Right kidney (tissue), 1 donor: ENCODE data around the gene PAH.
"Not testable (repeated sequence)": the region's sequence is repeated elsewhere in the genome, so short reads cannot be mapped to it uniquely, and the experiment has no call there.

Experiments
- DNase-seq: peaks from one replicate; pipeline ENCODE4 v3.0.0-alpha.2; 2016

The PAH gene

DNA sequence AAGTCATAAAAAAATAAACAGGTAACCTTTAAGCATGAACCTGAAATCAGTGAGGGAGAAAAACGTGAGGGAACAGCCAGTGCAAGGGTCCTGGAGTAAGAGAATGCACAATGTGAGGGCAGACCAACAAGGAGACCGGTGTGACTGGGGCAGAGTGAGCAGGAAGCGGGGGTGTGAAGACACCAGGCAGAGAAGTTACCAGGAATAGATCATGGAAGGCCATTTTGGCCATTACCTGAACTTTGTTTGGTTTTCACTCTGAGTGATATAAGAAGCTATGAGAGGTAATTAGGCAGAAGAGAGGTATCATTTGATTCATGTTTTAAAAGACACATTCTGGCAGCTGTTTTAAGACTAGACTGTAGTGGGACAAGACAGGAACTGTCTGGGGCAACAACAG lies 15.0 kb downstream of the PAH start:
- no peak for DNase-seq

DNA sequence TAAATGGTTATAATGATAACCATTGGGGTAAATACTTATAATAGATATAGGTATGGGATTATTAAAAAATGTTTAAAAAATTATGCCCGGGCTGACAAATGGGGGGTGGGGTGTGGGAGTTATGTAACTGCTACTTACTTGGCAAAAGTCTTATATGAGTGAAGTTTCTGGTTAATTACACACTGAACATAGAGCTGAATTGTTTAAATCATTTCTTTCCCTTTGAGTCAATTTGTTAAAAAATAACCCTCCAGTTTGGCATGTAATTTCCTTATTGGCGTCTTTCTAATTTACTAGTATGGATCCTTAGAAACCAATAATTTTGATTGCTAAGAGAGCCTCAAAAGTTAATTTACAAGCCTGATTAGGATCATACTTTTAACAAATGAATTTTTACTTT lies 16.7 kb downstream of the PAH start:
- DNase-seq = no peak

DNA sequence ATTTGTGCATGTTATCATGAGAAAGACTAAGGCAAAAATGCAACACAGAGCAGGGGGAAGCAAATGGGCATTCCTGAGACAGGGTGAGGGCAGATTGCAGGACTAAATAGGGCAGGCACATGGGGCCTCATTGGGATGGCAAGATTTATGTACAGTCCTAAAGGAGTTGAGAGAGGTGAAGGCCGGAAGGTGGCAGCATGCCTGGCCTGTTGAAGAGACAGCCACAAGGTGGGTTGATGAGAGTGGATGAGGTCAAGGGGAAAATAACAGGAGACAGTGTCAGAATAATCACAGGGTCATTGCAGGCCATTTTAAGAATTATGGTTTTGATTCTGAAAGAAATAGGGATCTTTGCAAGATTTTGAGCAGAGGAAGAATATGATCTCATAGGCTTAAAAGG lies 21.0 kb downstream of the PAH start:
- no peak for DNase-seq

DNA sequence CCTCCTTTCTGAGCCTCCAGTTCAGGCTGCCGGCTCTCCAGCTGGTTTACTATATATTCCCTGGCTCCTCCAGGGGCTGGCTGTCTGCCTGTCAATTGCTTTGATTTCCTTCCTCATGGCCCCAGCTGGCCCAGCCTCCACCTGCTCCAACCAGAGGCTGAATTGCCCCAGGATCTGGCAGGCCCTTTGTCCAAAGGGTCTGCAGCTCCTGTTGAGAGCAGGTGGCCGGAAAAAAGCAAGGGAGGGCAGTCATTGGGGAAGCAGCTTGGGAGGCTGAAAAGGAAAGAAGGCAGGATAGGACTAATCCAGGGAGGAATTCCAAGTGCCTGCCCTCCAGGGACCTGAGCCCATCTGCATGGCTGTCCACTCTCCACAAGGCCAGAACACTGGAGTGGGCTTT lies 25.3 kb downstream of the PAH start:
- DNase-seq = no peak

DNA sequence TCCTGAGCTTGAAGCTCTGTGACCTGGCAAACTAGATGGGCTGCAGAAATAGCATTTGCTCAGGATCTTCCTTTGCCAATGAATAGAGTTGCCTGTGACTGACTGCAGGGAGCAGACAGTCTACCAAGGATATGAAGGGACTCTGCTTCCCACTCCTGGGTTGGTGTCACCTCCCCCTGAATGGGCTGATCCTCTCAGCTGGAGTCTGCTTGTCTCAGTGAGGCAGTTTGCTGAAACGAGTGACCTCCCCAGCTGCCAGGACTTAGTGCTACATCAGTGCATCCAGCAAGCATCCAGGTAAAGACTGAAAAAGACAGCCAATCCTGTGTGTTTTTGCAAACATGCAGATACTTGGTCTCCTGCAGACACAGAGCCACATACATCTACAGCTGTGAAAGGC lies 28.5 kb downstream of the PAH start:
- DNase-seq = no peak

DNA sequence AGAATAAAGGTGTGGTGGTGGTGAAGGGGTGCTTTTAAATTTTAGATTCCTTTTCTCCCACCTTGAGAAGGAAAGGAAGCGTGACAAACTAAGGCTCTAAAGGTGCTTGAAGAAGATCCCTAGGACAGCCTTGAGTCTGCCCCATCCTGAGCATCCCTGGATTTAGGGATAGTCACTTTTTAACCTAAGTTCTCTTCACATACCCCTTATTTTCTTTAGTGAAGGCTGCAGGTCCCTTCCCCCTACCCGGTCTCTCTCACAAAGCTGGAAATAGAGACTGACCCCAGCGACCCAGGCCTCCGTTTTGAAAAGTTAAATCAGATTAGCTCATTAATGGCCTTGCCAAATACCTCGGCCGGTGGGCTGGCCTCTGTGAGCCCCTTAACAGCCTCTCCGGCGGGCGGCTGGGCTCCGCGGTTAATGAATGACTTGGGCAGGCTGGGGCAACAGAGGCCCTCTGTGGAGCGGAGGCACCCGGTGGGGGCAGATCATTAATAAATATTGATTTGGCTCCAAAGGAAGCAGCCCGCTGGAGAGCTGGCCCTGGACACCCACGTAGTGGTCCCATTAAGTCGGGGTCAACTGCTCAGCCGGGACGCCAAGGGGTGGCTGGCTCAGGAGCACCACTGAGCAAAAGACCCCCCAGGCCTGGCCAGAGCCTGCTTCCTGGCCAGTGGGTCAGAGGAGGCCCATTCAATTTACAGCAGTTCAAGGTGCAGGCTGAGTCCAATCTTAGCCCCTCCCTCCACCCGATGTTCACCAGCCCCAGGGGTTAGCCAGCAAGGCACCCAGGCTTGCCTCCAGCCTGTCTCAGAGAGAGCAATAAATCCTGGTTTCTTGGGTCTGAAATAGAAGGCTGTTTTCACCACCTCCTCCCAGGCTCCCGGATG lies 31.8 kb downstream of the PAH start:
- peak; percentile 19 for DNase-seq

DNA sequence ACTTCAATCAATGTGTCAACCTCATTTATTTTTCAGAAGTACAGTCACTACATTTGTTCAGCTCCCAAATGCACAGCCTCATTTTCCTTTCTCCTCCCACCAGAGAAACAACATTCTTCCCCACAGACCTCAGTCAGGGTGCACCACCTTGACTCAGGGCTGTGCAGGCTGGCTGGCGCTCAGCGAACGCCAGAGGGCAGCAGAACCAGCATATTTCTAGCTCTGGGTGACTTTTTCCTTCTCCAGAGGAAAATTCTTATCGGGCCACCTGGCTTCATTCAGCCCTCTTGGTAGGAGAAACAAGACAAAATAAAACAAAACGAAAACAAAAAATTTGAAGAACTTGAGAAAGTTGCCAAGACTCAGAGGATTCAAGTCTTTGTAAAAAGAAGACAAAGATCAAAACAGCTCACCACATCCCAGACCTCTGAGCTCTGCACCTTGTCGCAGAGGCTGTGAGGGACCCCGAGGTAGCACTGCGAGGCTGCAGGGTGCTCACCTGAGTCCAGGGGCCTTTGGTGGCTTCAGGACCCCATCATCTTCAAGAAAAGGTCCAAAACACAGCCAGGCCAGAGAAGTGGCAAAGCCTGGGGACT lies 33.7 kb downstream of the PAH start:
- DNase-seq = peak; percentile 26

DNA sequence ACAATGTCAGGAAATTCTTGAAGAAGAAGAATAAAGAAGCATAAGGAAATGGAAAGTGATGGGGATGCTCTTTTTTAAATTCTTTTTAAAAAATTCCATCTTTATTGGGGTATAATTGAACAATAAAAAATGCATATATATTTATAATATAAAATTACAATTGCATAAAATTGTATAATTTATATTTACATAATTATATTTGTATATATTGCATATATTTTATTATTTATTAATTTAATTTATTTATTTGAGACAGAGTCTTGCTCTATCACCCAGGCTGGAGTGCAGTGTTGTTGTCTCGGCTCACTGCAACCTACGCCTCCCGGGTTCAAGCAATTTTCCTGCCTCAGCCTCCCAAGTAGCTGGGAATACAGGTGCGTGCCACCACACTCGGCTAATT lies 36.3 kb downstream of the PAH start:
- no peak for DNase-seq

DNA sequence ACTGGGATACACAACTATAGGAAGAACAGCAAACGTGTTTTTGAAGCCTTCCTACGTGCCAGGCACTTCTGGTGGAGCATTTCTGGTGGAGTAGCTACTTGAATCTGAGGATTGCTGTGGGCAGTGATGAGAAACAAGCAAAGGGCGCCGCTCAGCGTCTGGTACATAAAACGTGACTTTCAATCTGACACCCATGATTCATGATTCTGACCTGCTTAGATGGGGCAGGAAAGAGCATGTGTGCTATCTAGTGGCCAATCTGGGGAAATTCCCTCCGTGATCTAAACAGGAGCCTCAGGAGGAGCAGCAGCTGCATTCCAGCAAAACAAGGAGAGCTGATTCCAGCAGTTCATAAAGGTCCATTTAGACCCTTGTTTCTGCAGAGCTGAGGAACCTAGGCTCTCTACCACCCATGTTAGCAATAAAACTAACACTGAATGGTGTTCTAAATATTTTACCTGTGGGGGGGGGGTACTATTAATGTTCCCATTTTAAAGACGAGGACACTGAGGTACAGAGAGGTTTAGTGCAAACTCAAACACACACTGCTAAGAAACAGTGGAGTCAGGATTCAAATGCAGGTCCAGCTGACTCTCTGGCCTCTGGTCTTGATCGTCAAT lies 37.8 kb downstream of the PAH start:
- no peak for DNase-seq

DNA sequence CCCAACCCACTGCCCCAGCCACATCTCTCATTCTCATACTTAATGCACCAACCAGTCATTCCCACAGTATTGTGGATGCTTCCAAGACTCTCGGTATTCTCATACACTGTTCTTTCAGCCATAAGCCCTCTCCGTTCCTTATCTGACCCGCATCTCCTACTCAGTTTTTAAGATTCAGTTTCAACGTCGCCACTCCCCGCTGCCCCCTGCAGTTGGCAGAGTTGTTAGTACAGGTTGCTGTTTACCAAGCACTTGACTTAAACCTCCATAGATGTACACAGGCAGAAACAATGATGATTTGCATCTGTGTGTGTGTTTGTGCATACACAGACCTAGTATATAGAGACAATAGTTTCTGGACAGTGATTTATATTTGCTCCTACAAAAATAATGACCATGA lies 40.2 kb downstream of the PAH start:
- DNase-seq = no peak

DNA sequence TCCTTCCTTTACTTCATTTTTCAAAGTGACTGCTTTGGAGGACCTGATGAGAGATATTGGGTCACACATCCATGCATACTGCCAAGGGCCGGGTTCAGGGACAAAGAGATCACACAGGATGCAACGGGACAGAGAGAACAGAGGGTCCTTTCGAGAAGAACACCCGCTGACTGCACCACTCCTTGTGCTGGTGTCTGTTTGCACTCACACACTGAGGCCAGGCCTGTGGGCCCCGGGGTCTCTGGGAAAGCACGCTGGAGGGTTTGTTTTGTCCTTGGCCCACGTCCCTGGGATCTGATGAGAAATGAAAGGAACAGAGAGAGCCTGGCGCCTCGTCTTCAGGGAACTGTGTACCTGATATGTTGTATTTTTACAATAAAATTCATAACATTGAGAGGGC lies 42.2 kb downstream of the PAH start:
- no peak for DNase-seq

DNA sequence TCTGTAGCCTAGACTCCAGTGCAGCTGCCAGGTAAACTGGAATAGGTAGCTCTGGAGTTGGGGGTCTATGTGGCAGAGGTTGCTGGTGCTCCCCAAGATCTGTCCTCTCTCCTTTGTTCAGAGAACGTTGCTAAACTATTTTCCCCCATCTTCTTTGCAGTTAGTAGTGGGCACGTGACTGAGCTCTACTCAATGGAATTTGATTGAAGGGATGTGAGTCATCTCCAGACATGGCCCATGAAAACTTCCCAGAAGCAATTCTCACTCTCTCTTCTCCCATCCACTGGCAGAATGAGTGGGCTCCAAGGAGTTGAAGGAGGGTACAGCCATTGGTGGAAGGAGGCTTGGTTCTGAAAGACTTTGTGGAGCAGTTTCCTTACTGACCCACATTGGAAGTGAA lies 44.0 kb downstream of the PAH start:
- DNase-seq = no peak

DNA sequence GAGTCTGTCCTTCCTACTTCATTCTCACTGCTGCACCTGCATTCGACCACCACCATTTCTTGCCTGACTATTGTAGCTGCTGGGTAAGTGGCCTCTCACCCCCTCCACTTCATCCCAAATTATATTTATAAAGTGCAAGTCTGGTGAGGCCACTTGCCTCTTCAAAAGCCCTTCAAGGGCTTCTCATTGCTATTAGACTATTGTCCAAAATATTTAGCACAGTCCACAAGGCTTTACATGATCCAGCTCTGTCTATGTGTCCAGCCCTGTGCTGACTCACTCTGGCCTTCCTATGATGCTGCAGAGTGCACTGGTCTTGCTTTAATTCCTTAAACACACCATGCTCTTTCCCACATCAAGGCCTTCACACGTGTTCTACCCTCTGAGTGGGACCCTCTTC lies 46.0 kb downstream of the PAH start:
- DNase-seq = no peak

DNA sequence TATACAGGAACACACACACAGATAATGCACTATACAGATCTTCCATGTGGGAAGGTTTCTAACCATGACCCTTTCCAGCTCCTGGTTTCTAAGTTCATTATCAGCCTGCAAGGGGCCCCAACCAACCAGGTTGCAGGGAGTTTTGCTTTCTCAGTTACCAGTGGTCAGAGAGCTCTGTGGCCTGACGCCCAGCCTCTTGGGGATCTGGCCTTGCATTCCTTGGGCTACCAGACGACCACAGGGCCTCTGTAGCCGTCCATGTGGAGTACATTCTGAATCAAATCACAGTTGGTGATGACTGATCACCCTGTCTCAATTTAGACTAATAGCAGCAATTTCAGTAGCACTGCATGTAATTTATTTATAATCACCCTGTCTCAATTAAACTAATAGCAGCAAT lies 47.5 kb downstream of the PAH start:
- no peak for DNase-seq

DNA sequence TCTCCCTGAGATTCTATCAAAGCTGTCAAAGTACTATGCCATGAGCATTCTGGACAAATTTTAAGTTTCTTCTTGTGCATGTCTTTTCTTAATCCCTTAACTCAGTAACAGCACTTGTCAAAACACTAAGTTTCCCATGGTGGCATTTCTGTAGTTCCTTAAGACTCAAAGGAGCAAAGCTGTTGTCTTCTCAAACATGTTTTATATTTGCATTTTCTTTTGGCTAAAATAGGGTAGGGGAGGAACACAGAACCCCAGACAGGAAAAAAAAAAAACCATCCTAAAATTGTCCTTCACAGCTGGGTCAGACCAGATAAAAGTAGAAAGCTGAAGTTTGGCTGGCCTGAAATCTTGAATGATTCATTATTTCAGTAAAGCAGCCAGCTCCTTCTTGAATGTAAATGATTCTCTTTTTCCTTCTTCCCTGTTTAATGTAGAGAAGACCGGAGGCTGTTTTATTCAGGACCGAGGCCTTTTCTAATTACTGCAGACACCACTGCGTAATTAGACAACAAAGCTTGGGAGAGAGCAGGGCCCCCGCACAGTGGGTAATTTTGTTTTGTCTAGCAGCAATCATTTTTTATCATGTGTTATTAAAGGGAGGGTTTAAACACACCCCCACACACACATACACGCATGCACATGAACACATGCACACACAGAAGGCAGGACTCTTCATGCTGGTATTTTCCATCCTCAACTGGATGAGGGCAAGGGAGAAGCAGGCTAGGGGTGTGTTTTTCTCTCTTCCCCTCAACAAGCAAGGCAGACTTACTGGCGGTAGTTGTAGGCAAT lies 51.0 kb downstream of the PAH start:
- no peak for DNase-seq

DNA sequence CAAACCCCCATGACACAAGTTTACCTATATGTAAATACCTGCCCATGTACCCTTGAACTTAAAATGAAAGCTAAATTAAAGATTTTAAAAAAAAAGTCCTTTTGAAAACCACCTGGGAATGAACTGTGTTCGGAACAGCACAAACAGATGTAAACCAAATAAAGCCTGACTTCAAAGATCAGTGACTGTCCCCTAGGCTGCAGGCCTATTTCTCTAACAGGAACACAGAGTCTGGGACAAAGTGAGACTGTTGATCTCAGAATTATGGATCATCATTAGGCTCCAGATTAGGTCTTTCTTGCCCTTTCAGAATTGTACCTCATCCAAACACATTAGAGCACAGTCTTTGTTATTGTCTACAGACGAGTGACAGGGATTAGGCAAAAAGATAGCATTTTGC lies 54.6 kb downstream of the PAH start:
- no peak for DNase-seq

DNA sequence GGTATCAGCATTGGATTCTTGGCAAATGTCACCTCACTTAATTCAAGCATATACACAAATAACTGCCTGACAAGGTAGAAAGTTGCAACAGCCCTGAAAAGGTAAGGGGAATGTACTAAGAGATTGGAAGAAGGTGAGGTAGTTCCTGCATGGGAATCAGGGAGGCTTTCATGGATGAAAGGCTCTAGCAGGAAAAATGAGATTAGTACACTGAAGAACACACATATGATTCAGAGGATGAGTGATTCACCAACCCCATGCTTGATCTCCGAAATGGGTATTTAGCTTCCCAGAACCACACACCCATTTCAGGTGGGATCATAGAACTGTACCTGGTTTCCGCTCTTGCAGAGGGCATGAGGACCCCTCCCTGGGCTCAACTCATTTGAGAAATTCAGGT lies 65.8 kb downstream of the PAH start:
- DNase-seq = no peak

DNA sequence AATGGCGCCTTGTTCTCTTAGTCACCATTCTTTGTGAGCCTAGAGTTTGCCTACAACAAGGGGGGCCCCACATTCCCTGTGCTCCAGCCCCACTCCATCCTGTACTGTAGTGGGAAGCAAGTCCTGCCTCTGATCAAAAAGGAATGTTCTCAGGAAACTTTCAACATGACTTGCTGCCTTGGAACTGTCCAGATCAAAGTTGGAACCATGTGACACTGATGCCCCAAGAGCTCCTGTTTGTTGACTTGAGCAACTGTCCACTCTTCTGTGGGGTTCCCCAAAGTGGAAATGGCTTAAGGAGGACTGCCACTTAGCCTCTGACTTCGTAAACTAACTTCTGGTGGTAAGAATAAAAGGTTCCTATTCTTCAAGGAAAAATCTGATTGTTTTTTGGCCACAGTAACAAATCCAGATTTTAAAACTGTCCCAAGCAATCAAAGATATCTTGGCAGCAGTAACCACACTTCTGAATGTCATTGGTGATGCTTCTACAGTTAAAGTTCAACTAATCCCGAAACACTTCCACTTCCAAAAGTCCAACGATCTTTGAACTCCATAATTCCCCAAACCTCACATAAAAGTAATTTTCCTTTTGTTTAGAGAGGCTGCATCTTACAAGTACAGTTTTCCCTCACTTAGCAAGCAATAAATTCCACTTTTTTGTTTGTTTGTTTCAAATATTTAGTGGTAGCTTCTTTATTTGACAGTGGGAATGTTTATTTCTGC lies 67.2 kb downstream of the PAH start:
- no peak for DNase-seq

DNA sequence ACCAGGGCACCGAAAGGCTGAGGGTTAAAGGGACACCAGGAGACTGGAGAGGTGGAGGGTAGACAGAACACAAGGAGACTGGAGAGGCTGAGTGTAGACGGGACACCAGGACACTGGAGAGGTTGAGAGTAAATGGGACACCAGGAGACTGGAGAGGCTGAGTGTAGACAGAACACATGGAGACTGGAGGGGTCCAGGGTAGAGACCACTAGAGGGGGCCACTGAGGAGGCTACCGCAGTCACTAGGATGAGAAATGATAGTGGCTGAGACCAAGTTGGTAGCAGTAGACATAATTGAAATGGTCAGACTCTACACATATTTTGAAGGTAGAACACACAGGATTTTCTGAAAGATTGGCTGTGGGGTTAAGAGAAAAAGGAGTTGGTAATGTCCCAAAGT lies 68.2 kb downstream of the PAH start:
- no peak for DNase-seq

DNA sequence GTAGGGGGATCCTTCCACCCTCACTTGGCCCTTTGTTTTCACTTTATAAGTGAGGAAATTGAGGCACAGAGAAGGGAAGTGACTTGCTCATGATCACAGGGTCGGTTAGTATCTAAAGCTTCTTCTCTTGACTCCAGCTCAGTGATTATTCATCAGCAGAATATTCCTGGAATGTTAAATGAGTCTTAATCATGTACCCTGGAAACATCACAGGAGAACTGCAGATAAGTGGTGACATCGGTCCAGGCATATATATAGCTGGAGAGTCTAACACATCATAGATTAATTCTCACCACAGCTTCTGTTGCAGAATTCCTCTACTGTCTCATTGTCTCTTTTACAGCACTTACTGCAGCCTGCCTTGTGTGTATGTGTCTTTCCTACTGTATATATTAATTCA lies 69.9 kb downstream of the PAH start:
- no peak for DNase-seq

DNA sequence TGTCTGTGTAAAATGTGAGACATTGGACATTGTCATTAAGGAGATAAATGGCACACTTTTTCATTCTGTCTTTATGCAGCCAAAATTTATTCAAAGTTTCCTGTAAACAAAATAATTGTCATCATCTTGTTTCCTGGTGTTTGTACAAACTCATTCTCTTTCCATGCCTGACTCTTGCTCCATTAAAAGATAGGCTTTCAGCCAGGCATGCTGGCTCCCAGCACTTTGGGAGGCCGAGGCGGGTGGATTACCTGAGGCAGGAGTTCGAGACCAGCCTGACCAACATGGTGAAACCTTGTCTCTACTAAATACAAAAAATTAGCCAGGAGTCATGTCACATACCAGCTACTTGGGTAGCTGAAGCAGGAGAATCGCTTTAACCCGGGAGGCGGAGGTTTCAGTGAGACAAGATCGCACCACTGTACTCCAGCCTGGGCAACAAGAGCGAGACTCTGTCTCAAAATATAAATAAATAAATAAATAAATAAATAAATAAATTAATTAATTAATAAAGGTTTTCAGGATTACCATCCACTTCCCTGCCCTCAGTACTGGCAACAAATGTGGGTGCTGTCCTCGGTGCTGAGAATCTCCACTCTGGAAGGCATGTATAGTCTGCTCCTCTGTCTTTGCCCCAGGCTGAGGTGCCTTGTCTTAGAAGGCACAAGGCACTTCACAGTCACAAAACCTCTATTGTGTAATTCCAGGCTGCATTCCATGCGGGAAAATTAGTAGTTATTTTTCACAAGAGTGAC lies 83.2 kb downstream of the PAH start:
- no peak for DNase-seq

DNA sequence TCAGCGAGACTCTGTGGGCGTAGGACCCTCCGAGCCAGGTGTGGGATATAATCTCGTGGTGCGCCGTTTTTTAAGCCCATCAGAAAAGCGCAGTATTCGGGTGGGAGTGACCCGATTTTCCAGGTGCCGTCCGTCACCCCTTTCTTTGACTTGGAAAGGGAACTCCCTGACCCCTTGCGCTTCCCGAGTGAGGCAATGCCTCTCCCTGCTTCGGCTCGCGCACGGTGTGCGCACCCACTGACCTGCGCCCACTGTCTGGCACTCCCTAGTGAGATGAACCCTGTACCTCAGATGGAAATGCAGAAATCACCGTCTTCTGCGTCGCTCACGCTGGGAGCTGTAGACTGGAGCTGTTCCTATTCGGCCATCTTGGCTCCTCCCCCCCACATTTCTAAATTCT lies 84.2 kb downstream of the PAH start:
- DNase-seq = not testable (repeated sequence)
